GF-D8 (cell line): Measurements from ENCODE around the gene TTC34.
"Not testable (repeated sequence)": the region's sequence is repeated elsewhere in the genome, so short reads cannot be mapped to it uniquely, and the experiment has no call there.

Experiments
- DNase-seq: peaks from one replicate; lab custom pipeline; 2025; lab: John Stamatoyannopoulos, UW

The TTC34 gene

DNA sequence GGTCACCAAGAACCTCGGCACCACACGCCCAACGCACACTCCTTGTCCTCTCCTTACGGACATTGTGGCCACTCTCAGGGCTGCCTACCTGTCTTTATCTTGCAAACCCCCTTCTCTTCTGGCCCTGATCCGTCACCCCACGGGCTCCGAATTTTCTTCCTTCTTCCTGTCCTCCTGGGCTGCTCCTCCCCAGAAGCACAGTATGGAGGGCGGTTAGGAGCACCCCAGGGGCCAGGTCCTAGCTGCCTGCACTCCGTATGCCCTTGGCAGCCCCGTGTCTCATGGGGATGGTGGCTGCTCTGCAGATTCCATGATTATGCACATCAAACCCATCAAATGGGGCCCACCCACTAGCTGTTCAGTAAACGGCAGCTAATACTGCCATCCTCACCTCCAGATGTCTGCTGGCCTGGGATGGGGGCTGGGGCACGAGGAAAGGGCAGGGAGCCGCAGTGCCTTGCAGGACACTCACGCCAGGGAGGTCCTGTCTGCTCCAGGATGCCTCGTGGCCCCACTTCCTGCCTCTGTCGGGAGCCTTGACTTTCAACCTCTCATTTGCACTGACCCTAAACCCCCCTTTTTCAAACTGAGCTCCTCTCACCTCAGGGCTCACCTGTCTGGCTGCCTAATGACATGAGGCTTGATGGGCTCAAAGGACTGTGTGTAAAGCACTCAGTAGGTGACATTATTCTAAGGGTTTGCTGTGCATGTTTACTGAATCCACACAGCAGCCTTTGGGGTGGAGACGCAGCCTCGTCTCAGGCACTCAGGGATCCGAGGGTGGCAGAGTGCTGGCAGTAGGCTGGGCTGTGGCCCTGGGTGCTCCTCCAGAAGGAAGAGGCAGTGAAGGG lies 4.4 kb downstream of the TTC34 start:
- DNase-seq, result no peak

DNA sequence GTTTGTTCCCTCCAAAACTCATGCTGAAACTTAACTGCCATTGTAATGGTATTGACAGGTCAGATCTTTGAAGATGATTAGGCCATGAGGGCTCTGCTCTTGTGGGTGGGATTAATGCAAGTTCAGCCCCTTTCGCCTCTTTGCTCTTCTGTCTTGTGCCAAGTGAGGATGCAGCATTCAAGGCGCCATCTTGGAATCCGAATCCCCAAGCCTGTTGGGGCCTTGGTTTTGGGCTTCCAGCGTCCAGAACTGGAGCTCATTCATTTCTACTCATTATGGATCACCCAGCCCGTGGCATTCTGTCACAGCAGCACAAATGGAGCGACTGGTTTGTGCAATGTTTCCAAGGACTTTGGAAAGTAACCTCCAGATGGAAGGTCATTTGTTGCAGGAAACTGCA lies 5.6 kb downstream of the TTC34 start:
- no peak for DNase-seq

DNA sequence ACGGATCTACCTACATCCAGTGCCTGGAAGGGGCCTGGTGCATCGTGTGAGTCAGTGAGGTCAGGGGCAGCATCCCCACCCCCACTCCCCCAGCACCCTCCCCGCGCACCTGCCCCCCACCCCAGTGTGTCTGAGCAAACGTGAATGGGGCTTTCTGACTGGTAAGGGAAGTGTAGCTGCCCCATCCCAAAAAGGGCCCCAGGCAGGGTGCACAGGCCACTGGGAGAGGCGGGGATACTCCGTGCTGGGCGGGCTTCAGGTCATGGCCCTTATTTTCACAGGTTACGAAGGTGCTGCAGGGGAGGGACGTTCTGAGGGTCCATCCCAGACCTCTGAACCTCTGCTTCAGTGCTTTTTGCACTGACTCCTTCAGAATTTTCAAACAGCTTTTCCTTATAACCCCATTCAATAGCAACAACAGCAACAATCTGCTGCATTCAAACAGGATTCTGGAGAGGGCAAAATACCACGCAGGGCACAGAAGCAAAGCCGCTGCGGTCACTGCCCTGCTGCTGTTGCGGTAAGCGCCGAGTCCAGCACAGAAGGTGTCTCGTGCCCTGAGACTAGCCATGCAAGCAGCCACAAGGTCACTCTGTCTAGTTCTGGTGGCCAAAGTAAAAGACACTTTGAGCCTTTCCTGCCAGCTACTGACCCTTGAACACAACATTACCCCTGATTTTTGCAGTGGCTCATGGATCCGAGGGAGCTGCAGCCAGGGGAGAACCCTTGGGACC lies 10.3 kb downstream of the TTC34 start:
- no peak for DNase-seq

DNA sequence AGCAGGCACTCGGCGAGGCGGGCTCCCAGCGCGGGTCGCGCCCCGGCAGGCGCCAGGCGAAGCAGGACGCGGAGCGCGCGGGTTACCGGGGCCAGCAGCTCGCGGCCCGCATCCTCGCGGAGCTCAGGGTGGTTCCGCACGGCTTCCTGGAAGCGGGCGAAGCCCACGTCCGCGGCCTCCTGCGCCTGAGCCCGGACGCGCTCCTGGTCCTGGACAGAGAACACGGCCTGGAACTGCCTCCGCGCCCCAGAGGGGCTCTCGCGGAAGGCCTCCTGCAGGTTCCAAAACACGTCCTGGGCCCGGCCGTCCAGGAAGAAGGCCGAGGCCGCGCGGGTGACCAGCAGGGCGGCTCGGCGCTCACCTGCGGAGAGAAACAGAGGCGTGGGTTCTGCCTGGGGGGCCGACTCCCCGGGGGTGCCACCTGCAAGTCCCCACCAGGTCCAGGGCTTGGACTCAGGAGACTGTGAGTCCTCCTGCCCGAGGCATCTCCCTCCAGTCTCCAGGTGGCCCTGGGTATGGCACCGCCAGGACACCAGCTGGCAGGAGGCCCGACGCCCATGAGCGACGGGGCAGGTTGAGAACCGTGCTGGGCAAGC lies 11.4 kb downstream of the TTC34 start:
- no peak for DNase-seq

DNA sequence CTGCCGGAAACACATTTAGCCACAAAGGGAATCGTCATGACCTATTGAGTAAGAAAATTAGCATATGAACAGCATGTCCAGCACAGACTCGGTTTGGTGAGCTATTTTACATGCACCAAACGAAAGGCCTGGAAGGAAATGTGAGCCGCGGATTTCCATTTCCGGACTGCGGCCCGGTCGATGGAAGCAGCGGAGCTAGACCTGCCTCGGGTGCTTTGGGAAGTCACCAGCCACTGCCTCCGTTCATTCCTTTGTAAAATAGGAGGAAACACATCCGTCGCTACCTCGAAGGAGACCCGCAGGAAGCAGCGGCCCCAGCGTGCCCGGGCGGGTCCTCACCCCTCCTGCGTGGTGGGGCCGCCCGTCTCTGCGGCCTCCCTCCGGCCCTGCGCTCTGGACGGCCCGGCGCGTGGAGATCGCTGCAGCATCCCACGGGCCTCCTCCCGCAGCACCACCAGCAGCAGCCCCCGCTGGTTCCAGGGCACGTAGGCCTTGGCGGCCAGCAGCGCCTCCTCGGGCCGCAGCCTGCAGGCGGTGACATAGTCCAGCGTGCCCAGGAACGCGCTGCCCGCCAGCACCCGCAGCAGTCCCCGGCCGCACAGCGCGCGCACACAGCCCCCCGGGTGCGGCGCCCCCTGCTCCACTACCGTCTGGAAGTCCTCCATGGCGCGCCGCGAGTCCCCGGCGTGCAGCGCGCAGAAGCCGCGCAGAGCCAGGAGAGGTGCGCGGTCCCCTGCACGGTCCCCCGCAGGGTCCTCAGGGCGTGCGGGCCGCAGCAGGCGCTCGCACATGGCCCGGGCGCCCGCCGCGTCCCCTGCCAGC lies 12.1 kb downstream of the TTC34 start:
- DNase-seq, result no peak

DNA sequence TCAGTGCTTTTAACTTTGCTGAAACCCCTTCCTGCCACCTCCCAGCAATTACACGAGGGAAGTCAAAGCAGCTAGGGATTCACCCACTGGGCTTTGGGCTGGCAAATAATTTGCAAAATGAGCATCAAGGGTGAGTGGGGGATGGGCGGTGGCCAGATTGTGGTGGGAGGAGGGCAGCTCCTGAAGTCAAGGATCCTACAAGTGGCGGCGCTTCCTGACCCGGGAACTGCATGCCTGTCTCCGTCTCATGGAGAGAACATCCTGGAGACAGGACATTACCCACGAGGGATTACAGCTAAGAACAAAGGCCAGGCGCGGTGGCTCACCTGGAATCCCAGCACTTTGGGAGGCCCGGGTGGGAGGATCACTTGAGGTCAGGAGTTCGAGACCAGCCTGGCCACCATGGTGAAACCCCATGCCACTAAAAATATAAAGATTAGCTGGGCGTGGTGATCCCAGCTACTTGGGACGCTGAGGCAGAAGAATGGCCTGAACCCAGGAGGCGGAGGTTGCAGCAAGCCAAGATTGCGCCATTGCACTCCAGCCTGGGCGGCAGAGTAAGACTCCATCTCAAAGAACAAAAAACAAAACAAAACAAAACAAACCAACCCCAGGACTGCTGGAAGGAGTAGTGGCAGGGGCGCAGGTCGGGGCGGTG lies 12.9 kb downstream of the TTC34 start:
- no peak for DNase-seq

DNA sequence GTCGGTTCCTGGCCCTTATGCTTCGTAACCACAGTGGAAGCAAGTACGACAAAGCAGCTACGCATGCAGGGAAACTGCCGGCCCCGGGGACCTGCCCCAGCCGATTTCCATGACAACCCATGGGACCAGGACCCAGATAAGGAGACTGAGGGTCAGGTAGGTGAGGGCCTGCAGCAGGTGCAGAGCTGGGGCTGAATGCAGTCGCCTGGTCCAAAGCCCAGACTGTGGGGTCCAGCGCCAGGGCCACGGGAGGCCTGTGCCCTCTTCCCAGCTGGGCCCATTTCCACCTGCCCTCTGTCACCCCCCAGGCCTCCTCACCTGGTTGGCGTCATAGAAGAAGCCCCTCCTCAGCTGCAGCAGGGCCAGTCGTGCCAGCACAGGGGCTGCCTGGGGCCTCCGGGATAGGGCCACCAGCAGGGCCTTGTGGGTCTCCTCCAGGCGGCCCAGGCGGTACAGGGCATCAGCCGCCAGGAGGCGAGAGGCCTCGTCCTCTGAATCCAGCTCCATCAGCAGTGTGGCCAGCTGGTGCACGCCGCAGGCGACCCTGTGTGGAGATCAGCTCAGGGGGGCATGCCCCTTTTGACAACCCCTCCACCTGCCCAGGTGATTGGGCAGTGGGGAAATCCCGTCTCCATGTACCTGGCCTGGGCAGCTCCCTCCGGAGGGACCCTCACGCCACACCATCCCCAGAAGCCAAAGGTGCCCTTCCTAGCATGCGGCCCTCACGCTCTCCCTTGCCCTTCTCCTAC lies 14.2 kb downstream of the TTC34 start:
- no peak for DNase-seq

DNA sequence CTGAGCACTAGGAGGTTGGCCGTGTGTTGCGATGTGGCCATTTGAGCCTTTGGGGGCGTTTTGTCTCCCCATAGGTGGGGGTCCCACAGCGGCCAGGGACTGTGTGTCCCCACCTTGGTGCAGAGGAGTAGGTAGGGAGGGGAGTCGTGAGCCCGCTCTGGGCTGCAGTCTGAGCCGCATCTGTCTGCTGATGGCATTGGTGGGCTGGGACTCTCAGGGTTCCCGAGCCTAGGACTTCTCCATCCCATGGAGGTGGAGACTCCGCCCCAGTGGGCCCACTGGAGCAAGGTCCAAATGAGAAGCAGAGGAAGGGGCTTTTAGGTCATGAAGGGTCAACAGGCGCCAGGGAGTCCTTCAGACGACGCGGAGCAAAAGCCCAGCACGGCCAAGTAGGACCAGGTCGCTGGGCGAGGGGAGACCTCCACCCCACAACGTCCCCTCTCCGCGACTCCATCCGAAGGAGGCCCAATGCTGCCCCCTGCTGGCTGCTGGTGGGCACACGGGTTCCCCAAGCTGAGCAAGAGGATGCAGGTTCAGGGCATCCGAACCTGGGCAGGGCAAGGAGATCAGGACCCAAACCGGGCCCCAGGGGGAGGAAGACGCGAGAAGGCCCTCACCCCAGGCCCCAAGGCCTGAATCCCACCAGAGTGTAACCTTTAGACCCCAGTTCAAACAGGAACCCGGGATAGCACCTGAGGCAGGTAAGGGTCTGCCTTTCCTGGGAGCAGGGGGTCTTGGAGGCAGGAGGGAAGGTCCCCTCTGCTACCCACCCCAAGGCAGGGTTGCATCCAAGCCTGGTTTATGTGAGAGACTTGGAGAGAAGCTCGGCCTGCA lies 14.9 kb downstream of the TTC34 start:
- no peak for DNase-seq

DNA sequence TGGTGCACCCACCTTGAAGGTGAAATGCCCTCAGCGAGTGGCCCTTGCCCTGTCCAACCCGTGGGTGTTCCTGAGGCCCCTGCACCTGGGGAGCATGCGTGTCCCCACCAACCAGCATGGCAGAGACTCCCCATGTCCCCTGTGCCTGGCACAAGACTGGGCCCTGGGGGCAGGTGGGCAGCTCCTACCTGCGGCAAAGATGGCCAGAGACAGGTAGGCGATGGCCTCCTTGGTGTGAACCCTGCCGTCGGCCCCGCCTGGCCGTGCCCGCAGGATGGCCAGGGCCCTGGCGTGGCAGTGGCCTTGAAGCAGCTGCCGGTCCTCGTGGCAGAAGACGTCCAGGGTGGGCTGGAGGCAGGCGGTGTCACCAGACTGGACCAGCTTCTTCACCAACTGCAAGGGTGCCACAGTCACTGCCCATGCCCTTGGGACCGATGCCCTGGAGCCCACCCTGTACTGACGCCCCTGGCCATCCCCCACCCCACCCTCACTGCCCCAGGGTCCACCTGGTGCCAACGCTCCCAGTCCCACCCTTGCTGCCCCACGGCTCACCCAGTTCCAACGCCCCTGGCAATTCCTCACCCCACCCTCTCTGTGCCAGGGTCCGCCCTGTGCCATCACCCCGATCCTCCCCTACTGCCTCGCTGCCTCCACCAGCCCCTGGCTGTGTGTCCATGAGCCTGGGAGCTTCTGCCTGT lies 15.7 kb downstream of the TTC34 start:
- no peak for DNase-seq

DNA sequence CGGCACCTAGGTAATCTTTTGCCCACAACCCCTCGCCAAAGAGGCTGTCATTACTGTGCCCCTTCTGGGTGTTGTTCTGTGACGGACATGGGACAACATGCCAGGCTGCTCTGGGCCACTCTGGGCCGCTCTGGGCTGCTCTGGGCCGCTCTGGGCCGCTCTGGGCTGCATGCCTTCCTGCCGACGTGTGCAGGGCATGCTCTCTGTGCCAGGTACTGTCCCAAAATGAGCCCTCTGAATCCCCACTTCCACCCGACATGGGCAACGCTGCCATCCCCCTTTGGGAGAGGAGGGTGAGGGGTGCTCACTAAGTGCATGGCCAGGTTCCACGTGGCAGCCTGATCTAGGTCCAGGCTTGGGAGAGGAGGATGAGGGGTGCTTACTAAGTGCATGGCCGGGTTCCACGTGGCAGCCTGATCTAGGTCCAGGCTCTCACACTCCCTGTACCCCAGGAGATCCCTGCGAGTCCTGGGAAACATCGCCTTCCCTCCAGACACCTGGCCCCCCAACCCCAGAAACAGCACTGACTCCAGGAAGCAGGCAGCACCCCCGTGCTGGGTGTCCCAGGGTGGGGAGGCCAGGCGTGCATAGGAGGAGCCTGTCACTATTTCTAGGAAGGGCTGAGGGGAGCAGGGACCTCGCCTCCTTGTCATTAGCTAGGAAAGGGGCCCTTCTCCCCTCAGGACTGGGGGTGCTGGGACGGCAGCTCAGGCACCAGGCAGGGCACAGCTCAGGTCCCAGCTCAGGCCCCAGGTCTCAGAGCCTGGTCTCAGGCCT lies 16.5 kb downstream of the TTC34 start:
- DNase-seq, result no peak

DNA sequence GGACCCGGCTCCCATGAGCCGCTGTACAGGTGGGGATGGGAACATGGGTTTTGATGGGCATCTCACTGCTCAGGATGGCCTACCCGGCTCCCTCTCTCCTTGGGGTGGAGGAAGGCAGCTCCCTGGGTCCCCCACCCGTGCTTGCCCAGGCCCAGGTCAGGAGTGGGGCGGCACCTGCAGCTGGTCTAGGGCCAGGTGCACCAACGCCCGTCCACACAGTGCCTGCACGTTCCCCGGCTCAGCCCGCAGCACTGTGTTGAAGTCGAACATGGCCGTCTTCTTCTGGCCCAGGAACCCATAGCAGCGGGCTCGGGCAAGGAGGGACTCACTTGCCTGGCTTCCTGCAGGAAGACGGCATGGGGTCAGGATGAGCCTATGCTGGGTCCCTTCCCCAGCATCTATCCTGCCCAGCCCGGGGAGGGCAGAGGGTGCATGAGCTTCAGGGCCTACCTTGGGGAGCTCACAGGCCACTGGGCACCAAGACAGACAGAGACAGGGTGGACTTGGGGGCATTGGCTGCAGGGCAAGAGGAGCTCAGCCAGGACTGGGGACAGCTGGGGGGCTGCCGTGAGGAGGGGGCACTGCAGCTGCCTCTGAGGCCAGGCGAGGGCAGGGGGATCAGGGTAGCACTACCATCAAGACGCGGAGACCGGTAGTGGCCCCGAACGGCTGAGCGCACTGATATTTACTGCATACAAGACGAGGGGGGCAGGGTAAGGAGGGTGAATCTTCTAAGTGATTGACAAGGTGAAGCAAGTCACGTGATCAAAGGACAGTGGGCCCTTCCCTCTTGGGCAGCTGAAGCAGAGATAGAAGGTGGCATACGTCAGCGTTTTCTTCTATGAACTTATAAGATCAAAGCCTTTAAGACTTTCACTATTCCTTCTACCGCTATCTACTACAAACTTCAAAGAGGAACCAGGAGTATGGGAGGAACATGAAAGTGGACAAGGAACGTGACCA lies 17.8 kb downstream of the TTC34 start:
- DNase-seq, result no peak

DNA sequence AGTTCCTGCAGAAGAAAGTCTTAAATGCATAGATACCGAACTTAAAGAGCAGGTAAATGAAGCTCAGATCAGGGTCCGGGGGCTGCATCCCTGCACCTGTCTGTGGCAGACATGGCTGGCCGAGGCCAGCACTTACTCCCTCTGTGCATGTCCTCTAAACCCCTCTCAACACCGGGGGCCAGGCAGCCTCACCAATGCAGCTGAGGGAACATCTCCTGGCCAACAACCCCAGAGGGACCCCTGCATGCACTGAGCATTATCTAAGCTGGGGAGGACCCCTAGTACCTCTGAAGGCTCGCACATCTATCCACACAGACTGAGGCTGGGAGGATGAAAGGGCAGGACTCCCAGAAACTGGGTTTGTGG lies 18.4 kb downstream of the TTC34 start:
- no peak for DNase-seq

DNA sequence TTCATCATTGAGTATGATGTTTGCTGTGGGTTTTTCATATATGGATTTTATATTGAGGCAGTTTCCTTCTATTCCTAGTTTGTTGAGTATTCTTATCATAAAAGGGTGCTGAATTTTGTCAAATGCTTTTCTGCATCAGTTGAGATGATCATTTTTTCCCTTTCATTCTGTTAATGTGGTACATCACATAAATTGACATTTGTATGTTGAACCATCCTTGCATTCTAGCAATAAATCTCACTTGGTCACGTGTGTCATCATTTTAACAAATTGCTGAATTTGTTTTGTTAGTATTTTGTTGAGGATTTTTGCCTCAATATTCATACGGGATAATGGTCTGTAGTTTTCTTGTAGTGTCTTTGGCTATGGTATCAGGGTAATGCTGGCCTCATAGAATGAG lies 19.9 kb downstream of the TTC34 start:
- DNase-seq, result no peak

DNA sequence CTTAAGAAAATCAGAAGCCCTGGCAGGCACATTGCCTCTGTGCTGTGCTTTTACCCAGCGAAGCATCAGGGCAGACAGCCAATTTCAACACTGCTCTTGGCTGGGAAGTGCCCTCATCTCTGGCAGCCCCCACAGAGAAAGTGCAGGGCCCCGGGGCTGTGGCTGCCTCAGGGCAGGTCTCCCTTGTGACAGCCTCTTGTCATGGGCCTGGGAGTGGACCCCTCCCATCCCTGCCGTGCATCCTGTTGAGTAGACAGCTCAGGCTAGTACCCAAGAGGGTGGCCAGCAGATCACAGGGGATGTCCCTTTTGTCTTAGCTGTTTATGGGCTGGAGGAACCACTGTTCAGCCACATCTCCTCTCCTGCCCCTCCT lies 23.3 kb downstream of the TTC34 start:
- DNase-seq, result no peak

DNA sequence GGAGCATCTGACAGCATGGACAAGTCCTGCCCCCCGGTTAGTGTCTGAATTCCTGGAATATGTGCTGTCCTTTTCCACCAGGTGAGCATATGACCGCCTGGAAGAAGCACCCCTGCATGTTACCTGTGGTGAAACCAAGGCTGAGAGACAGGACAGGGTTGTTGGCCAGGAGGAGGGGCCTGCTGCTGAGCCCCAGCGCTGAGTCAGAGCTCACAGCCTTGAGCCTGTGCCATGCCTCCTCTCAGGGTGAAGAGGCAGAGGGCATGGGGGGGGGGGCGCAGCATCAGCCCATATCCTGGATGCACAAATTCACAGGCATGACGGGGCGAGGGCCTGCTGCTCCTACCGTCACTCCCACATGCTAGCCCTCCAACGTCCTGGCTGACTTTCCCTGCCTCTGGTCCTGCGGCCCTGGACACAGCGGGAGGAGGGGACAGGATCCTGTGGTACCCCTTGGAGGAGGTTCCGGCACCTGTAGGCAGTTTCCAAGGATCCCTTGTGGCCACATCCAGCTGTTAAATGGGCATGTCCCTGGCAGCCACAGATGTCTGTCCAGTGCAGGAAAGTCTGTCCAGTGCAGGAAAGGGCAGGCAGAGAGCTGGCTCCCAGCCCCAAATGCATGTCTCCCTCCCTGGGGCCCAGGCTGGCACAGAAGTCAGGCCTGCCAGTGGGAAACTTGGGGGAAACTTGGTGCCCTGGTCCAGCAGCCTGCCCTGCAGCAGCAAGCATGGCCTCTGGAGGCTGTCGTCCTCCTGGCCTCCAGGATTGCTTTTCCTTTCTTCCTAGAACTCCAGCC lies 23.9 kb downstream of the TTC34 start:
- DNase-seq, result no peak

DNA sequence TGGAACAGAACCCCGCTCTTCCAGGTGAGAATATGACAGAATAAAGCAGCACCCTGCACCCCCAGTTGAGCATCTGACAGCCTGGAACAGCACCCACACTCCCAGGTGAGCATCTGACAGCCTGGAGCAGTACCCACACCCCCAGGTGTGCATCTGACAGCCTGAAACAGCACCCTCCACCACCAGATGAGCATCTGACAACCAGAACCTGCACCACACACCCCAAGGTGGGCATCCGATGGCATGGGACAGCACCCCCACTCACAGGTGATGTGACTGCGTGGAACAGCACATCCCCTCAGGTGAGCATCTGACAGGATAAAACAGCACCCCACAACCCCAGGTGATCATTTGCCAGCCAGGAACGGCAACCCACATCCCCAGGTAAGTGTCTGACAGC lies 26.2 kb downstream of the TTC34 start:
- not testable (repeated sequence) for DNase-seq

DNA sequence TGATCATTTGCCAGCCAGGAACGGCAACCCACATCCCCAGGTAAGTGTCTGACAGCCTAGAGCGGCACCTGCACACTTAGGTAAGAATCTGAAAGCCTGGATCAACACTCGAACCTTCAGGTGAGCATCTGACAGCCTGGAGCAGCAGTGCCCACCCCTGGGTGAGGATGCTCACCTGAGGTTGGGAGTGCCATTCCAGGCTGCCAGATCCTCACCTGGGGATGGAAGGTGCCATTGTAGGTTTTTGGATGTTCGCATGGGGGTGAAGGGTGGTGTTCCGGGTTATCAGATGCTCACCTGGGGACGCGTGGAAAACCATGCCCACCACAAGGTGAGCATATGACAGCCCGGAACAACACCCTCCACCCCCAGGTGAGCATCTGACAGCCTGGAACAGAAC lies 33.4 kb downstream of the TTC34 start:
- DNase-seq, result not testable (repeated sequence)
